COR-L47 (cell line): ENCODE data around the gene UBE2O.

ENCODE experiments used
- DNase-seq: peaks from one replicate; lab custom pipeline; 2025; lab: John Stamatoyannopoulos, UW

UBE2O gene

DNA sequence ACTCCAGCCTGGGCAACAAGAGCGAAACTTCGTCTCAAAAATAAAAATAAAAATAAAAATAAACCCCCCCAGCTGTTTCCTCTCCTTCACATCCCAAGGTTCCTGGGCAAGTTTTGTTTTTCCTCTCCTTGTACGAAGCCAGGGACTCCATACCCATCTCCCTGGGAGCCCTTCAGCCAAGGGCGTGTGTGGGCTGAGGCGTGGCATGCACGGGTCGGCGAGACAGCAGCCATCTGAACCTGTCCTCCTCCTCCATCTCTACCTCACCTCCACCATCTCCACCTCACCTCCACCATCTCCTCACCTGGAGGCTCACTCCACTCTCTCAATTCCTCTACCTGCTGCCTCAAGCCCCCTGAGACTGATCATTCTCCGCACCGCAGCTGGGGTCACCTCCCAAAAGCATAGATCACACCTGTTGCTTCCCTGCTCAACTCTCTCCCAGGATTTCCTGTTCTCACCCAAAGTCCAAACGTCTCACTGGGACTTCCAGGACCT is 31.3 kb upstream of the UBE2O start:
- no peak for DNase-seq

DNA sequence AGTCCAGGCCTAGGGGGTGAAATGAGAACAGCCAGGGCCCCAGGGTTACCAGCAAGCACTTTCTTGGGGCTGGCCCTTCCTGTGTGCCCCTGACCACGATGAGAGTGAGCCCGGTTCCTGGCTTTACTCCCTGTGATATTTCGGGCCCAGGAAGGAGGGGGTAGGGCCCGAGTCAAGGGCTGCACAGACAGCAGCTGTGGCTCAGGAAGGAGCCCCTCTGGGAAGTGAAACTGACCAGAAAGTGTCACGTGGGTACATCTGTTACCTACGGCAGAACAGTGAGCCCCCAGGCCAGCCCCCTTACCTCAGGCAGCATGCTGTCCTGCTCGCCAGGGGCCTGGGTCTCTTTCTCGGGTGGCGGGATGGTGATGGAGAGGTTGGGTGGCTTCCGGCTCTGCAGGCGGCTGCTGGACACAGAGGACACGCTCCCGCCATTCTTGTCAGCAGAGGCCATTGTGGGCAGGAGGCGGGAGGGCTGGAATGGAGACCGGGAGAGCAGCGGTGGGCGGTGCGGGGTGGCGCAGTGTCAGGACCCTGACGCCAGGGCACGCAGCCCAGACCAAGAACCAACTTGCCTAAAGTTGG is 28.2 kb upstream of the UBE2O start:
- no peak for DNase-seq

DNA sequence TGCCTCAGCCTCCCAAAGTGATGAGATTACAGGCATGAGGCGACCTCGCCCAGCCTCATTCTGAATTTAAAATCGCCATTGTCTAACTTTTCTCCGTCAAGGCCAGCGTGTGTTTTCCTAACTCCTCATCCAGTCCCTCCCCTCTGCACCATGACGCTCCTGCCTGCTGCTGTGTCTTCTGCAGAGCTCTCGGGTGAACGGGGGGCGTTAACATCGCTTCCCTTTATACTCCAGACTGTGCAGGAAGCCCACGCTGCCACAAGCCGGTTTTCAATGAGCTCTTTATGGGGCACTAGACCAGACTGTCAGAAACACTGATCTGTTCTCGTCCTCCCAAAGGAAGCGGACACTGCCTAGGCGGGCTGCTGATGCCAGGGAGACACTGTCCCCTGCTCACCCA is 27.7 kb upstream of the UBE2O start:
- DNase-seq, result no peak

DNA sequence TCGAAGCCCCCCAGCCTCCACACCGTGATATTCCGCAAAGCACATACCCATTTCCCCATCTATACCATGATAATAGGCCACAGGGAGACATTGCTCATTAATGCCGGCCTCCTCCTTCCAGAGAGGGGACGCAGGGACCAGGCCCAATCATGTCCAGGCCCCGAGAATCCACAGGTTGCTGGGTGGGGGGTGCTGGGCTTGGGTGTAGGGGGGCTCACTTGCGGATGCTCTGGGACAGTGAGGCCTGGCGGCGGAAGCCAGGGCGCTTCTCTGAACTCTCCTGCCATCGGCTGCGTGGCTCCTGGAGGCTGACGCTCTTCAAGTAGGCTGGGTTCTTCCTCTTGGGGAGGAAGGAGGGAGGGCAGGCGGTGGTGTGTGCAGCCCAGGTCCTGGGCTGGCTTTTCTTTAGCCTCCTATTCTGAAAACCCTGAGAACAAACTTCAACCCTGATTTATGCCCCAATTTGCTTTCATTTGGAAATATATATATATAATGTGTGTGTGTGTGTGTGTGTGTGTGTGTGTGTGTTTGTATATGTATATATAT is 26.6 kb upstream of the UBE2O start:
- DNase-seq, result no peak

DNA sequence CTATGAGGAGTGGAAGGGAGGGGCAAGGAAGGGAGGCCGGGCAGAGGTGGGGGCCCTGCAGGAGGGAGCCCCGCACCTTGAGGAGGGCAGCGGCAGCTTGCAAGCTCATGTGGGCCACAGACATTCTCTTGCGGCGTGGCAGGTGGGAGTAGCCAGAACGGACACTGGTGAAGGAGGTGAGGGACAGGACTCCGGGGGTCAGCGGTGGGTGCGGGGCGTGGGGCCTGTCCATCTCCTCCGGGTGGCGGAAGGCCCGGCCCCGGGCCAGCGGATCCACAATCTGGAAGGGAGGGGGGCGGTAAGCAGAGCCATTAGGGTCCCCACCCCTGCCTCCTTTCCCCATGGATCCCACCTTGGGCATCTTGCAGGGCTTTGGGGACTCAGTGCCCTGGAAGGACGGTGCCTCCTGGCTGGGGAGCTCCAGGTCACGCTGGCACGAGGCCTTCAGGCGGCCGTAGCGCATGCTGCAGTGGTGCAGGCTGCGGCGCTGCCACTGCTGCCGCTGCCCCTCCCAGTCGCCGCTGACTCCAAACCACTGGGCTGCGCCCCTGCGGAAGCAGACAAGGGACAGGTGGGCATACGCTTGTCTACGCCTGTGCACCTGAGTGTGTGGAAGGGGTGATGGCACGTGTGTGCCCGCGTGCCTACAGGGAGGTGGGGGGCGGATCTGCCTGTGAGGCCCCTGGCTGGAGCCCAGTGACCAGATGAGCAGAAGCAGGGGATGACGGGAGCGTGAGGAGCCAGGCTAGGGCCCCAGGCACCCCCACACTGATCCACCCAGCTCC is 26.0 kb upstream of the UBE2O start:
- no peak for DNase-seq

DNA sequence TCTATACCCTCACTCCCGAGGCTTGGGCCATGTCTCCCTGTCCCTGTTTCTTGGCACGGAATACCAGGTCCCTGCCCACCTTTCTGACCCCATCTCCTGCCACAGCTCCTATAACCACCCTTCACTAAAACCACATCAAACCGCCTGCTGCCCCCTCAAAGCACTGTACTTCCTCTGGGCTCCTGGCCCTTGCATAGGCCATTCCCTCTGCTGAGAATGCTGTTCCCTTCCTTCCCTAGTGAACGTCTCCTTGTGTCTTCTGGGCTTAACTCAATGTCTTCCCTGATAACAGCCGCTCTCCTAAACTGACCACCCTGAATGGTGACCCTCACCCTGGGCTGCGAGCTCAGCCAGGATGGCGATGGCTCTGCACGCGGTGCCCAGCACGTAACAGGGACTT is 25.1 kb upstream of the UBE2O start:
- DNase-seq, result no peak

DNA sequence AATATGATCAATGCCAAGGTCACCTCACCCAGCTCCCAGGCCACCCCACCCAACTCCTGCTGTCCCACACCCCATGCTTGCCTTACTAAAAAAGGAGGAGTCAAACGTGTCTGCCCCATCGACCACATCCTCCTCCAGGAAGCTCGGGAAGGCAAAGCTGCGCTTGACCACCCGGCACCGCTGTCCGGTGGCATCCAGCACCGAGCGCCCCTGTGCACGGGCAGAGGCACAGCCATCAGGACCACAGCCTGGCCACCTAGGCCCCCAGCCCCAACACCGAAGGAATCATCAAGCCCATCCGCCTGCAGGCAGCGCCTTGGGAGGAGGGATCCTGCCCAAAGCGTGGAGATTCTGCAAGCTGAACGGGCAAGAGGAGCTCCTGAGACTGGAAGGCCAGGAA is 24.6 kb upstream of the UBE2O start:
- no peak for DNase-seq

DNA sequence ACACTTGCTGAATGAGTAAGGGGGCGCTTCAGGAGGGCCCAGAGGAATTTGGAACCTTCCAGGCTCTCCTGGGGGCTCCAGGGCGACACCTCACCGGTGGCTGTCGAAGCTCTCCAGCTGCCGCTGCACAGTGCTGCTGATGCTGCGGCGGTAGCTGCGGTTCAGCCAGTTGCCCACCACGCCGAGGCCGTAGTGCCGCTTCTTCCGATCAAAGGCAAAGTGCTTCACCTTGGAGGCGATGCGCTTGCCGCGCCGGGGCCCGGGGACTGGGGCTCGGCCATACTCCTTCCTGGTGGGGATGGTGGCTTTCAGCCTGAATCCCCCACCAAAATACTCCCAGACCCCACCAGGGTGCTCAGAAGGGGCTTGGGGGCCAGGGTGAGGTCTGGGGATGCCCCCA is 23.8 kb upstream of the UBE2O start:
- no peak for DNase-seq

DNA sequence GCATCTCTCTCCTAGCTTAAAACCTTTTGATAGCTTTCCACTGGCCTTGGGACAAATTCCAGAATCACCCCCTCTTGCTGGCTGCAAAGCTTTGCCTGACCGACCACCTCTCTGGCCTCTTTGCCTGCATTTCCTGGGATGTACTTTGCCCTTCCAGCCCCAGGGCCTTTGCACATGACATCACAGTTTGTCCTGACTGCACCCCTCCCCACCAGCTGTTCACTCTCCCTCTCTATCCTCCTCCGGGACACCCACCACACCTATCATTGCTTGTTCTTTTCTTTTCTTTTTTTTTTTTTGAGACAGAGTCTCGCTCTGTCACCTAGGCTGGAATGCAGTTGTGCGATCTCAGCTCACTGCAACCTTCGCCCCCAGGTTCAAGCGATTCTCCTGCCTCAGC is 22.4 kb upstream of the UBE2O start:
- no peak for DNase-seq

DNA sequence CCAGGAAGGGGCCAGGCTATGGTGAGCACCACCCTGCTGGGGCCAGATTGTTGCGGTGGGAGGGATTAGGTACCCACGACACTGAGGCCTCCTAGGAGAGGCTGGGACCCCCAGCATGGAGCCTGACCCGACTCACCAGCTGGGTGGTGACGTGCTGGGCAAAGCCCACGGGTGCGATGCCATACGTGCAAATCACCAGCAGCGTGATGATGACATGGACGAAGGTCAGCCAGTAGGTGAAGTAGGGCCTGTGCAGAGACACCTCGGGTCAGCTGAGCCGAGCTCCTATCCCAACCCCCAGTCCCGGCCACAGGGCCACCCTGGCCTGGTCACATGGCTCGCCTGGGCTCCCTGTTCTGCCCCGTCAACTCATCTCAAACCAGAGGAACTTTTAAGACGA is 21.9 kb upstream of the UBE2O start:
- DNase-seq, result no peak

DNA sequence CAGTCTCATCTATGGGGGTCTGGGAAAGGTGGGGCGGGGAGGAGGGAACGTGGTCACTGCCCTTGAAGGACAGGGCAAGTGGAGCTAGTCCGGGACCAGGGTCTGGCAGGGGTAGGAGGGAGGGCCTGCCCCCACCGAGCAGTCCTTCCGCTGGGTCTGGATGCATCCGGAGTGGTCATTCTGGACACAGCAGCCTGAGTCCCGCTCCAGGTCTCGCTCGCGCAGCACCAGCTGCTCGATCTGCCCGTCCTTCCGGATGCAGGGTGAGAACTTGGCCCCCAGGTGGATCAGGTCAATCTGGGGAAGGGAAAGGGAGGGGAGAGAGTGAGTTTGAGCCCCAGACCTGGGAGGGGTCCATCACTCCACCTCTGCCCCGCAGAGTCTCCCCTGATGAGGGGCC is 21.3 kb upstream of the UBE2O start:
- DNase-seq, result no peak

DNA sequence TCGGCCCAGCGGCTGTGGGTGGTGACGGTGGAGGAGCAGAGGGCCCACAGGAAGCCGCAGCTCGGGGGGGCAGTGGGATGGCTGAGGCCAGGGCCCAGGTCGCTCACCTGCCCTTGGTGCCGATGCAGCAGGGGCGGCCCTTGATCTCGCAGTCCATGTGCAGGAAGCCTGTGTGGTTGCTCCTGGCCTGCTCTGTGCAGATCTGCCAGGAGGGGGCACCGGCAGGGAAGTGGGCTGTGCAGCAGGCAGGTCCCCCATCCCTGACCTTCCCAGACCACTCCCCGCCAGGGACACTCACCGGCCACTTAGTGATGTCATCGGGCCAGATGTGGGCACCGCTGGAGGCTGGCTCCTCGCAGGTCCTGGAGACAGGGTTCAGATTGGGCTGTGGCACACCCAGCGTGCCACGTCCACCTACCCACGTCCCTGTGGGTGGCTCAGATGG is 20.6 kb upstream of the UBE2O start:
- no peak for DNase-seq

DNA sequence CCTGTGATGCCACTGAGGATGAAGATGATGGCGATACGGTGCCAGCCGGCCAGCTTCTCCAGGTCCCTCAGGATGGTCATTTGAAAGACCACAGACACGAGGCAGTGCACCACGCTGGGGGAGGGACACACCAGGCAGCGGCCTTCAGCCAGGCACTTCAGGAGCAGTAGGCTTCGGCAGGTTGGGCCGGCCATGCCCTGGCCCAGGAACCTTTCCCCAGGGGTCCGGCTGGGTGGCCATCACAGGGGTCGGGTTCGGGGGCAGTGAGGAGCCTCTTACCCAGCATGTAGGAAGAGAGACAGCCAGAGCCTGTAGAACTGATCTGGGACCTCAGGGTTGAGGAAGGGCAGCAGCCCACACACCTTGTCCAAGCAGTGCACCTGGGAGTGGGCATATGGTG is 19.8 kb upstream of the UBE2O start:
- no peak for DNase-seq

DNA sequence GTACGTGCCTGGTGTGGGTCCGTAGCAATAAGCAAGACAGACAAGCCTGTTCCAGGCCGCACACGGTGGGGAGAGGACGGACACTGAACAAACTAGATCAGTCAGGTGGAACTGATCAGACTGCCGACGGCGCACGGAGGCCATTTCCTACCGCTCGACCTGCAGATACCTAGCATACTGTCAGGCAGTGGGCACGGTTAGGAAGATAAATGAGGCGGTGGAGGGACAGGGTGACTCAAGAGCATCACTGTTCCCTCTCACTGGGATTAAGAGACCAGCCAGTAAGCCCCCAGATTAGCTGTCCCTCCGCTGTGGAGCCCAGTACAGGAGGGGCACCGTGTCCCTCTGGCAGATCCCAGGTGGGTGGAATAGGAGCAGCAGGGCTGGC is 19.3 kb upstream of the UBE2O start:
- no peak for DNase-seq

DNA sequence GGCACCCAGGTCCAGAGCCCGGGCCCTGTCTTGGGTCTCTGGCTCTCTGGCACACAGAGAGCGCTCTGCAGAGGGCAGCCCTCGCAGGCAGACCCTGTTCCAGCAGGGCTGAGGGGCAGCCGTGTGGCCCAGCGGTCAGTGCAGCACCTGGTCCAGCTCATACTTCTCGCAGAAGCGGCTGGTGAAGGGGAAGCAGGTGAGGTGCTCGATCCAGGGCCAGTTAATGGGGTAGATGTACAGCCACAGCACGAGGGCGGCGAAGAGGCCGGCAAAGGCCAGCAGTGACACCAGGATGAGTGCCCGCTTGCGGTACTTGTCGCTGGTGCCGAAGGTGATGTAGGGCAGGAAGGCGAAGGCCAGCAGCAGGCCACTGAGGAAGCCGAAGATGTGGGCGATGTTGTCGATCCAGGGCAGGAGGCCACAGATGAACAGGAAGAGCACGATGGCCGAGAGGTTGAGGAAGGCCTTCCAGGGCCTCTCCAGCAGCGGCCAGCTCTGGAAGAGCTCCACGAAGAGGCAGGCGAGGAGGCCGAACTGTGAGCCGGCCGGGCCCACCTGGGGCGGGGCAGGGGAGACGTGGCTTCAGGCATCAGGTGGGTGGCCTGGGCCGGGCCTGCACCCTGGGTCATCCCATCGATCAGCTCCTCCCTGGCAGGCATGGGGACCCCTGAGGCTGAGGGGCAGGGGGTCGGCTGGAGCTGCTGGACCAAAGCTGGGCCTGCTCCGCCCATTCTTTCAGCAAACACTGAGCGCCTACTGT is 18.7 kb upstream of the UBE2O start:
- no peak for DNase-seq

DNA sequence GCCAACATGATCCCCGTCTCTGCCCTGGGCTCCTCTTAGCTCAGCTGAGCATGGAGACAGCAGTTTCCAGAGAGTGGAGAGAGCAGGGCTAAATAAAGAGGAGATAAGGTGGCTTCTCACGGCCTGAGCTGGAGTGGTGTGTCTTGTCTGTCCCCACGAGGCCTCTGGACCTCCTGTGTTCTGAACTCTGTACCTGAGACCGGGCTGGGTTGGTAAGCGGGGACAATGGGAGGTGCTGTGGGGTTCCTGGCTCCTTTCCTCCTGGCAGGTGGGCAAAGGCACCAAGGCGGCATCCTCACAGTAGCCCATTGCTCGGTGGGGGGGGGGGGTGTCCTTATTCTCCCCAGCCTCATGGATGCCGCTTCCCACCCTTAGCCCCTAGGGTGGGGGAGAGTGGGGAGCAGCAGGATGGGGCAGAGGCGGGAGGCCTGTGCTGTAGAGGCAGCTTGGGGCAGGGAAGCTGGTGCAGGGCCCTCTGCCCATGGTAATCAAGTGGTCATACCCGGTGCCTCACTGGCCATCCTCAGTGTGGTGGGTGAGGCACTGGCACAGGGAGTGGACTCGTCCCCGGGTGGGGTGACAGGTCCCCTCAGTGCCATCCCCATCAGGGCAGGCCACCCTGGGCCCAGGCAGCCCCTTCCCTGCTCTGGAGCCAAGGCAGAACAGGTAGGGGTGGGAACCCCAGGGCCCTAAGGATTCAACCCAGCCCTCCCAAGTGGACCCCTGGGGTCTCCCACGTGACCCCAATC is 17.2 kb upstream of the UBE2O start:
- no peak for DNase-seq

DNA sequence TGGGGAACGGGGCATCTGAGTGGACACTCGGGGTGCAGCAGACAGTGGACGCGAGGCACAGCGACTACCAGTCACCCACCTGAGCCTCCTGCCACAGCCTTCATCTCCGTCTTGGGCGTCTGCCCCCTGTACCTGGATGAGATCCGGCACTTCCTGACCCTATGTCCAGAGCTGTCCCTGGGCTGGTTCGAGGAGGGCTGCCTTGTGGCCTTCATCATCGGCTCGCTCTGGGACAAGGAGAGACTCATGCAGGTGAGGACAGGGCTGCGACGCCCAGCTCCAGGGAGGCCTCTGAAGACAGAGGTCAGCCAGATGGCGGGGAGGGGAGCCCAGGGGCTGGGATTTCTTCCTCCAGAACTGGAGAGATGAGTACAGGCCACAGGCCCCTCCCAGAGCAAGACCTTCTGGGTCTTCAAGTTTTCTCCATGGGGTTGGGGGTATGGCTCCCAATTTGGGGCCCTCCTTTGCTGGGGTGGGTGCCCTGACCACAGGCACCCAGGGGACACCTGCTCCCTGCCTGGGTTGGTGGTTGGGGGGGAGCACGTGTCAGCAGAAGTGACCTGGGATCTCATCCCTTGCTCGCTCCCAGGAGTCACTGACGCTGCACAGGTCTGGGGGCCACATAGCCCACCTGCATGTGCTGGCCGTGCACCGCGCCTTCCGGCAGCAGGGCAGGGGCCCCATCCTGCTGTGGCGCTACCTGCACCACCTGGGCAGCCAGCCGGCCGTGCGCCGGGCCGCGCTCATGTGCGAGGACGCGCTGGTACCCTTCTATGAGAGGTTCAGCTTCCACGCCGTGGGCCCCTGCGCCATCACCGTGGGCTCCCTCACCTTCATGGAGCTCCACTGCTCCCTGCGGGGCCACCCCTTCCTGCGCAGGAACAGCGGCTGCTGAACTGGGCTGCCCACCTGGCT is 16.4 kb upstream of the UBE2O start:
- DNase-seq, result no peak

DNA sequence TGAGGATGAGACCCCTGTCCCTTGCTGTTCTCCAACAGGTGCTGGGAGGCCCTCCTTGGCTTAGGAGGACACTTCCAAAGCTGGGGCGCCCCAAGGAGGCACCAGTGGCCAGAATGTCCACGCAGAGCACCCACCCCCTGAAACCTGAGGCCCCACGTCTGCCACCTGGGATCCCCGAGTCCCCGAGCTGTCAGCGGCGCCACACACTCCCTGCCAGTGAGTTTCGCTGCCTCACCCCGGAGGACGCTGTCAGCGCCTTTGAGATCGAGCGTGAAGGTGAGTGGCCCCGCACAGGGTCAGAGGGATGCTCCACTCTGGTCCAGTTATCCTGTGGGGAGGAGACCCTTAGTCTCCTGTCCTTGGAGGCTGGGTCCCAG is 15.7 kb upstream of the UBE2O start:
- no peak for DNase-seq

DNA sequence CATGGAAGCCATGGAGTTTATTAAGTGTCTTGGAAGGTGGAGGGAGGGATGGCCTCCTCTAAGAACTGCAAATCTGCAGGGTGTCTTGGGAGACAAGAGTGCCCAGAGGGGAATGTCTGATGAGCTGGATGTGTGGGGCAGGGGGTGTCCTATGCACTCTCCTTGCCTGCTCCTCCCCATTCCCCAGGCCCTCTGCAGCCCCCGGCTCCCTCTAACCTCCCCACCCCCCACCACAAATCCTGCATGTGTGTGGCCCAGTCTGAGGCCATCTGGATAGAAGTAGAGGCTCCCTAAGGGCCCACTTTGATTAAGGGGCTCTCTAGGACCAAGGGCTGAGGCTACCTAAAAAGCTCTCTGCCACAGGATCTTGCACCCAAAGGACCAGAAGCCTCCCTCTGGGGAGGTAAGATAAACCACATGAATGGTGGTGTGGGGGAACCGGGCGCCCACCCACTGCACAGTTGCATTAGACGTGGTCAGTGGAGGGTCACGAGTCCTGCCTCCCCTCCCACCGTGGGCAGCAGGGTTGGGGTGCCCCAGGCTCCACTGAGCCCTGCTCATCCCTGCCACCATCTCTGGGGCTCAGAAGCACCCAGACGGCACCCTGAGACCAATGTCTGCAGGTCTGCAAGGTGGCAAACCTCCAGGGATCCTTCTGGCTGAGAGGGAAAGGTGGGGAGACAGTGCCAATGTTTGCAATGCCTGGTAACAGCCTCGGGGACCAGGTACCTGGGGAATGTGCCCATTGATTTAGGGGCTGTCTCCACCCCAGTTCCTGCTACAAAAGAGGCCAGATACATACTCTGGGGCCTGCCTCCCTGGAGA is 15.1 kb upstream of the UBE2O start:
- DNase-seq, result no peak

DNA sequence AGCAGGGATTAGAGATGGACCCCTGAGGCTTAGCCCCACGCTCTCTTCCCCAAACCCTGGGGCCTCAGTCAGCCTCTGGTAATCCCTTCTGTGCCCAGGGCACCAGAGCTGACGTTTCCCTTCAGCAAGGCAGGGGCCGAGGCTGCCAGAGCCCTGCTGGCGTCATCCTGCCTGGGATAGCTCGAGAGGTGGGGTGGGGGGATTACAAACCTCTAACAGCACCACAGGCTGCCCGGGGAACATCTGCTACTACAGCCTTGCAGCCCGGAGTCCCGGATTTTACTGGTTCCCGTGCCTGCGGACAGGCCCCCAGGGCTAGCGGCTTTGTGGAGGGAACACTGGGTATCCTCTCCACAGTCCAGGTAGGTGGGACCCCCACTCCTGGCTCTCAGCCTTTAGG is 14.4 kb upstream of the UBE2O start, which contains the start of gene AANAT:
Gene AANAT (plus strand): TSS at position 238 of the 400 bp plus-strand sequence. CDS start 1,144 bp downstream, outside the sequence.
- DNase-seq, result no peak
